K562 (cell line): ENCODE measurements around the gene TUT7. TPM values are rescaled to one million over a fixed set of nuclear protein-coding genes. Genes with fewer than 3 reads are reported as not detected.

Experiments
- ATAC-seq: fragments of 200-7000 bp; cut with Tn5 transposase; 3 replicates; pipeline ENCODE4 v1.9.1; 2020; ENCODE audit warnings: moderate library complexity
- BruUV-seq: library from RNA; stranded (reverse); fragments of 400-500 nt; replicated peaks from 2 replicates; lab custom pipeline; 2021; lab: Mats Ljungman, UMichigan
- CTCF ChIA-PET: fragments of 300-600 bp; formaldehyde crosslinking; extraction: SDS; loops from one replicate; lab custom pipeline; 2021; ENCODE audit warnings: low intra/inter-chr PET ratio; lab: Yijun Ruan, JAX
- POLR2A ChIA-PET: fragments of 300-600, 350-650 bp; sonication (Branson Sonifier 250); formaldehyde crosslinking; extraction: SDS; loops from one replicate; lab custom pipeline; 2021; ENCODE audit warnings: antibody characterized with exemption, inconsistent platforms; lab: Yijun Ruan, JAX
- DNase-seq, 4 experiments: peaks; one replicate each; pipeline versions ENCODE4 v3.0.0 to v3.0.0-alpha.2; 2011 to 2018; ENCODE audit warnings: low spot score in 3 of 4, mixed read lengths in 3 of 4; ENCODE audit errors: extremely low read depth in 1 of 4
- FAIRE-seq: peaks from 2 replicates; lab custom pipeline; 2011; peaks lifted over from hg19 to GRCh38; lab: Jason Lieb, UNC
- H2AFZ ChIP-seq: 2 replicates; pipeline ENCODE4 v1.6.0; 2011; ENCODE audit warnings: low read depth, low read length, control low read depth, inconsistent platforms
- H3K27ac ChIP-seq: fragments of 200-600 bp; 3 replicates; pipeline ENCODE4 v1.8.0; 2011; ENCODE audit warnings: low read depth, mild to moderate bottlenecking, control low read depth, inconsistent platforms, low read length, moderate library complexity, mixed read lengths; ENCODE audit errors: extremely low read depth
- H3K27me3 ChIP-seq, 2 experiments: fragments of 300-600 bp in 1 of 2; 2 replicates in 1 of 2; 3 replicates in 1 of 2; pipeline versions ENCODE4 v1.6.0 to v1.8.0; 2011; ENCODE audit warnings: inconsistent platforms in 2 of 2, low read length in 2 of 2, mild to moderate bottlenecking in 1 of 2, mixed read lengths in 1 of 2, moderate library complexity in 1 of 2; ENCODE audit not compliant: control insufficient read depth in 2 of 2, insufficient read depth in 2 of 2
- H3K36me3 ChIP-seq: fragments of 300-600 bp; 3 replicates; pipeline ENCODE4 v1.8.0; 2011; ENCODE audit warnings: mild to moderate bottlenecking, low read length, inconsistent platforms; ENCODE audit not compliant: control insufficient read depth, insufficient read depth
- H3K4me1 ChIP-seq, 2 experiments: fragments of 200-600 bp in 1 of 2; replicated peaks in 1 of 2; 2 replicates in 1 of 2; 3 replicates in 1 of 2; pipeline versions ENCODE4 v1.5.1 to v1.8.0; 2011; ENCODE audit warnings: inconsistent platforms in 2 of 2, low read length in 2 of 2, mild to moderate bottlenecking in 1 of 2, mixed read lengths in 1 of 2, moderate library complexity in 1 of 2; ENCODE audit not compliant: control insufficient read depth in 2 of 2, insufficient read depth in 2 of 2
- H3K4me2 ChIP-seq: 2 replicates; pipeline ENCODE4 v1.6.1; 2011; ENCODE audit warnings: low read length, control low read depth, inconsistent platforms, mixed read lengths; ENCODE audit not compliant: insufficient read depth
- H3K4me3 ChIP-seq: fragments of 200-600 bp; sonication (generic), shearing (Covaris generic); 2 replicates; pipeline ENCODE4 v1.5.1; 2016; ENCODE audit warnings: control low read depth, inconsistent platforms
- H3K79me2 ChIP-seq: fragments of 200-600 bp; 3 replicates; pipeline ENCODE4 v1.8.0; 2011; ENCODE audit warnings: low read length, inconsistent platforms; ENCODE audit not compliant: control insufficient read depth, insufficient read depth
- H3K9ac ChIP-seq, 2 experiments: 2 replicates each; pipeline versions ENCODE4 v1.6.0 to v1.6.1; 2011; ENCODE audit warnings: low read depth in 2 of 2, low read length in 2 of 2, control low read depth in 1 of 2, inconsistent platforms in 1 of 2, mild to moderate bottlenecking in 1 of 2, mixed read lengths in 1 of 2; ENCODE audit not compliant: insufficient read depth in 1 of 2
- H3K9me1 ChIP-seq: one replicate; pipeline ENCODE4 v1.6.0; 2011; ENCODE audit warnings: inconsistent platforms, mild to moderate bottlenecking, low read length, moderate library complexity; ENCODE audit not compliant: control insufficient read depth, insufficient read depth
- H3K9me3 ChIP-seq: replicated peaks from 2 replicates; pipeline ENCODE4 v1.5.1; 2011; ENCODE audit warnings: low read depth, low read length, inconsistent platforms; ENCODE audit not compliant: control insufficient read depth, insufficient read depth
- H4K20me1 ChIP-seq: replicated peaks from 2 replicates; pipeline ENCODE4 v1.6.1; 2011; ENCODE audit warnings: low read length, inconsistent platforms, mixed read lengths; ENCODE audit not compliant: control insufficient read depth, insufficient read depth
- ATF4 ChIP-seq: fragments of 450-650 bp; formaldehyde crosslinking; IDR thresholded peaks from 2 replicates; pipeline ENCODE4 v1.4.0; 2022; ENCODE audit warnings: mild to moderate bottlenecking, moderate library complexity
- GTF2A2 ChIP-seq: IDR thresholded peaks from 2 replicates; pipeline ENCODE4 v1.6.1; 2016; ENCODE audit warnings: mild to moderate bottlenecking, missing genetic modification characterization, missing compliant biosample characterization
- HDAC1 ChIP-seq, 2 experiments: fragments of 450-650 bp; IDR thresholded peaks; 2 replicates each; pipeline ENCODE4 v1.6.1; 2016 to 2017; ENCODE audit warnings: inconsistent platforms in 1 of 2, mild to moderate bottlenecking in 1 of 2, moderate library complexity in 1 of 2
- JUN ChIP-seq, 2 experiments: sonication (generic) in 1 of 2; formaldehyde crosslinking in 1 of 2; IDR thresholded peaks; 2 replicates each; pipeline versions ENCODE4 v1.6.1 to v1.8.0; 2012 to 2022; ENCODE audit warnings: borderline replicate concordance in 2 of 2, mild to moderate bottlenecking in 2 of 2, improper control_type of control experiment in 1 of 2, low read depth in 1 of 2, low read length in 1 of 2, missing genetic modification reagents in 1 of 2
- MLX ChIP-seq, 2 experiments: fragments of 450-650 bp in 1 of 2; sonication (generic) in 1 of 2; formaldehyde crosslinking; conservative IDR thresholded peaks; 2 replicates each; pipeline versions ENCODE4 v1.4.0 to v1.8.1; 2020 to 2022; ENCODE audit warnings: mild to moderate bottlenecking in 1 of 2, missing genetic modification reagents in 1 of 2
- SP2 ChIP-seq: IDR thresholded peaks from 2 replicates; pipeline ENCODE4 v1.6.1; 2011; ENCODE audit warnings: mild to moderate bottlenecking, low read depth, low read length, moderate library complexity; ENCODE audit not compliant: poor library complexity, severe bottlenecking; ENCODE audit errors: extremely low read depth
- TAF7 ChIP-seq: fragments of 450-650 bp; IDR thresholded peaks from 2 replicates; pipeline ENCODE4 v1.6.1; 2016; ENCODE audit warnings: missing genetic modification characterization, missing compliant biosample characterization
- UBTF ChIP-seq, 2 experiments: IDR thresholded peaks; 2 replicates each; pipeline ENCODE4 v1.6.1; 2012; ENCODE audit warnings: improper control_type of control experiment in 2 of 2, low read depth in 2 of 2, low read length in 2 of 2, borderline replicate concordance in 1 of 2
- ZC3H11A ChIP-seq: IDR thresholded peaks from 2 replicates; pipeline ENCODE4 v1.6.1; 2012; ENCODE audit warnings: low read depth, low read length, improper control_type of control experiment
- ZNF174 ChIP-seq: fragments of 250-450 bp; sonication (Bioruptor Pico); IDR thresholded peaks from 2 replicates; pipeline ENCODE4 v1.4.0; 2020; ENCODE audit warnings: mild to moderate bottlenecking
- WGBS: fragments of 100-300 bp; shearing (Covaris generic); methylation state at CpG from one replicate; pipeline ENCODE4 v1.1.6; 2016; ENCODE audit warnings: low coverage, mixed read lengths; ENCODE audit not compliant: insufficient coverage; ENCODE audit errors: missing lambda C conversion rate; 5-methylcytosine and 5-hydroxymethylcytosine counted together
- in situ Hi-C: fragments of 300-500 bp; cut with MboI; formaldehyde crosslinking; loops from 4 replicates; pipeline ENCODE4 v1.15.0; 2018; ENCODE audit warnings: inconsistent platforms, mixed read lengths
- intact Hi-C: fragments of 100-400 bp; cut with micrococcal nuclease; formaldehyde crosslinking; loops from 2 replicates; pipeline ENCODE4 v1.14.2; 2022
- polyA plus RNA-seq, 8 experiments: library from polyadenylated mRNA; depleted of rRNA in 4 of 8; stranded (reverse) in 5 of 8; unstranded in 3 of 8; fragments of >200 nt; fragmentation: Nextera tagmentation in 2 of 8; fragmentation: Illumina TruSeq in 1 of 8; extraction: Ambion mirVana in 2 of 8; extraction: Trizol in 1 of 8; gene quantifications; 2 replicates each; pipeline versions ENCODE4 v1.2.1 to v1.2.3, GENCODE V29; 2011 to 2014; ENCODE audit warnings: inconsistent platforms in 1 of 8, missing spikeins in 1 of 8
- total RNA-seq, 7 experiments: library from RNA; depleted of rRNA in 6 of 7; stranded (reverse); fragments of >200 nt in 6 of 7; fragmentation: Illumina TruSeq in 2 of 7; extraction: Trizol in 2 of 7; gene quantifications; 2 replicates each; pipeline versions ENCODE4 v1.2.1 to v1.2.3, GENCODE V29; 2011 to 2021; ENCODE audit warnings: low replicate concordance in 1 of 7

TUT7 gene
- total and polyA plus RNA-seq, 9 of the 15 experiments (the other 6 are each of a cell fraction or from before 2014, with no cell fraction given), result 5.9 to 26.9 (median 15.2) TPM

DNA sequence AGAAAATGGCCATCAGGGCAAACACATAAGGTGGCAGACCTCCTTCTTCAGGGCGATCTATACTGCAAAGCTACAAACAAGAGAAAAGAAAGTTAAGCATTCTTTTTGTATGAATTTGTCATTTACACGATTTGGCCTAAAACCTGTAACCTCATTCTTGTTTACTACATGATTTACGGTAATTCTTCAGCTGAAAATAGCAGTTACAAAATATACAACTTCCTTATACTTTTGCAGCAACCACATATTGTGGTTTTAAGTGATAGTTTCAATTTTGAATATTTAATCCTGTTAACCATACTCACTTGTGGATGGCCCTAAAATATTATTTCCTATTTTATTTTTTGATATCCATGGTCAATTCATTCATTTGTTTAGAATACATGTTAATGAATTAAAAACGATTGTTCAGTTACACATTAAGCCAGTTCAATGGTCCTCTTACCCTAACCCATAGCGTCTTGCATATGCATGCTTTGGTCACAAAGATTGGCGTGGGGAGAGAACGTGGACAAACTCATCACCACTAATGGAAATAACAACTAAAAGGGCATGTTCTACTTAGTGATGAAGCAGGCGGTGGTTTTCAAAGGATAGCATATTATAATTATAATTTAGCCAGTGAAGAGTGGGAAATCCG, 16.6 kb downstream of the TUT7 start (continued):
- TF ChIP-seq GTF2A2 (tag) (no peak), ZC3H11A (no peak), SP2 (no peak), ATF4 (CRISPR knock-in tag) (no peak)

- peaks cover 68% of the 10 kb centered on the region; the same call in 2 of the 3 replicates for H3K36me3 ChIP-seq
- no TSS peak for BruUV-seq
- POLR2A ChIA-PET, result no interaction called here
Measured at GRCh38 chr9:86336058-86336457, 18.2 kb downstream of the TUT7 start.

More at GRCh38 chr9:86336058-86336457, 18.2 kb downstream of the TUT7 start:
- intact Hi-C loops, result no loop called here
- Histone ChIP-seq H3K4me1 (no peaks in the 10 kb centered on the region), H3K4me3 (no peak overlapping the region), H2AFZ (no peak overlapping the region)
- no peak for TF ChIP-seq HDAC1 (IDR thresholded peaks at IDR 0.05)
- no peak for TF ChIP-seq ZNF174 (CRISPR knock-in tag)
- no peak for TF ChIP-seq UBTF (IDR thresholded peaks at IDR 0.05; ENCODE audit: borderline replicate concordance in 1 of 2, low read depth in 2 of 2, low read length in 2 of 2)
- TF ChIP-seq TAF7 (tag), result no peak
- TF ChIP-seq MLX (CRISPR knock-in tag; conservative IDR thresholded peaks at IDR 0.05), result no peak
- no peak for TF ChIP-seq JUN (IDR thresholded peaks at IDR 0.05; ENCODE audit: borderline replicate concordance, low read depth, low read length)
- TF ChIP-seq JUN (CRISPR knock-in tag; IDR thresholded peaks at IDR 0.05; ENCODE audit: borderline replicate concordance), result no peak
- TF ChIP-seq, all 486 proteins: peak for 0
- in situ Hi-C loops, result loop anchor here (5.0 kb wide), 1 partner anchor 34 kb away; no protein-coding TSS in a partner anchor
- no peaks in the 10 kb centered on the region for H3K9me1 ChIP-seq
- H3K9ac ChIP-seq, result no peak overlapping the region
- no peaks in the 10 kb centered on the region for H4K20me1 ChIP-seq
- DNase-seq (no peak), ATAC-seq (no peak), FAIRE-seq (no peak)
- CTCF ChIA-PET, result no interaction called here
- H3K9me3 ChIP-seq, result no peaks in the 10 kb centered on the region
- H3K79me2 ChIP-seq, result no peaks in the 10 kb centered on the region
- 100% methylated on average over 1 of the region's 1 CpG for WGBS
- H3K27me3 ChIP-seq, result no peaks in the 10 kb centered on the region
- no peak overlapping the region for H3K27ac ChIP-seq
- H3K4me2 ChIP-seq, result no peak overlapping the region
